HEK293T (cell line): ENCODE results near the gene RPGRIP1L.
"Not testable (repeated sequence)": the region's sequence is repeated elsewhere in the genome, so short reads cannot be mapped to it uniquely, and the experiment has no call there.

ENCODE experiments used
- CTCF ChIA-PET: fragments of 350-600 bp; formaldehyde crosslinking; extraction: SDS; loops from one replicate; lab custom pipeline; 2021; ENCODE audit warnings: antibody characterized with exemption, inconsistent platforms; lab: Yijun Ruan, JAX
- POLR2A ChIA-PET: fragments of 350-600 bp; formaldehyde crosslinking; extraction: SDS; loops from one replicate; lab custom pipeline; 2020; ENCODE audit warnings: antibody characterized with exemption, inconsistent platforms; lab: Yijun Ruan, JAX
- DNase-seq: peaks from one replicate; pipeline ENCODE4 v3.0.0; 2012; ENCODE audit warnings: mixed read lengths; ENCODE audit errors: extremely low spot score
- ARNT ChIP-seq: fragments of 450-650 bp; IDR thresholded peaks from 2 replicates; pipeline ENCODE4 v1.6.1; 2017; ENCODE audit warnings: mild to moderate bottlenecking
- BHLHE40 ChIP-seq: fragments of 450-650 bp; IDR thresholded peaks from 2 replicates; pipeline ENCODE4 v1.6.1; 2016; ENCODE audit warnings: mild to moderate bottlenecking, moderate library complexity, borderline replicate concordance
- CTBP1 ChIP-seq: fragments of 450-650 bp; IDR thresholded peaks from 2 replicates; pipeline ENCODE4 v1.6.1; 2016; ENCODE audit warnings: borderline replicate concordance
- ELF4 ChIP-seq: fragments of 450-650 bp; IDR thresholded peaks from 2 replicates; pipeline ENCODE4 v1.6.1; 2017; ENCODE audit warnings: antibody characterized with exemption
- FOXA1 ChIP-seq: fragments of 450-650 bp; IDR thresholded peaks from 2 replicates; pipeline ENCODE4 v1.6.1; 2016; ENCODE audit warnings: mild to moderate bottlenecking
- FOXK2 ChIP-seq: fragments of 450-650 bp; IDR thresholded peaks from 2 replicates; pipeline ENCODE4 v1.6.1; 2016; ENCODE audit warnings: mild to moderate bottlenecking
- FOXM1 ChIP-seq: fragments of 450-650 bp; IDR thresholded peaks from 2 replicates; pipeline ENCODE4 v1.6.1; 2017; ENCODE audit warnings: mild to moderate bottlenecking, borderline replicate concordance
- HDGF ChIP-seq: fragments of 450-650 bp; IDR thresholded peaks from 2 replicates; pipeline ENCODE4 v1.6.1; 2017; ENCODE audit warnings: antibody characterized with exemption, borderline replicate concordance
- L3MBTL2 ChIP-seq: fragments of 450-650 bp; conservative IDR thresholded peaks from 2 replicates; pipeline ENCODE4 v1.6.1; 2016; ENCODE audit warnings: mild to moderate bottlenecking
- LEF1 ChIP-seq: fragments of 450-650 bp; IDR thresholded peaks from 2 replicates; pipeline ENCODE4 v1.6.1; 2017; ENCODE audit warnings: mild to moderate bottlenecking, borderline replicate concordance
- NFRKB ChIP-seq: fragments of 450-650 bp; IDR thresholded peaks from 2 replicates; pipeline ENCODE4 v1.6.1; 2016; ENCODE audit warnings: mild to moderate bottlenecking, moderate library complexity
- SP1 ChIP-seq: fragments of 450-650 bp; IDR thresholded peaks from 2 replicates; pipeline ENCODE4 v1.6.1; 2017
- SUZ12 ChIP-seq: fragments of 450-650 bp; IDR thresholded peaks from 2 replicates; pipeline ENCODE4 v1.6.1; 2016; ENCODE audit warnings: mild to moderate bottlenecking
- TARDBP ChIP-seq: fragments of 450-650 bp; IDR thresholded peaks from 2 replicates; pipeline ENCODE4 v1.6.1; 2016
- ZNF384 ChIP-seq: fragments of 450-650 bp; IDR thresholded peaks from 2 replicates; pipeline ENCODE4 v1.6.1; 2016
- TF ChIP-seq, protein P1 (sequence below): fragments of 450-650 bp; IDR thresholded peaks from 2 replicates; pipeline ENCODE4 v1.6.1; 2016

Gene RPGRIP1L

DNA sequence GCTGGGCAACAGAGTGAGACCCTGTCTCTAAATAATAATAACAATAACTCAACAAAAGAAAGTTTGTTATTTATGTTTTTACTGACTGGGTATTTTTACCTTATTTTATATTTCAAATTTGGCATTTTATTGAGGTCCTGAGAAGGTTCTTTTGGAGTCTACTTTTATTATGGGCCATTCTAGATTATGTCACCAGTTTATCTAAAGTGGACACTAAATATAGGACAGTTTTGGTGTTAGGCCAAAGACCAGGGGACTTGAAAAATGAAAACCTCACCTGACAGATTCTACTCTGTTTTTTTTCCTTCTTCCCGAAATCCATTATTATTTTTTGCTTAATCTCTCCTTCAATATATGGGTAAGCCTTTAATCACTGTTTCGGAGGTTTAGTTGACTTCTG lies 8.4 kb upstream of the RPGRIP1L start:
- TF ChIP-seq LEF1 (no peak), ARNT (no peak), ZNF384 (no peak)
- POLR2A ChIA-PET: no interaction called here
- no peak for DNase-seq
- CTCF ChIA-PET: no interaction called here

DNA sequence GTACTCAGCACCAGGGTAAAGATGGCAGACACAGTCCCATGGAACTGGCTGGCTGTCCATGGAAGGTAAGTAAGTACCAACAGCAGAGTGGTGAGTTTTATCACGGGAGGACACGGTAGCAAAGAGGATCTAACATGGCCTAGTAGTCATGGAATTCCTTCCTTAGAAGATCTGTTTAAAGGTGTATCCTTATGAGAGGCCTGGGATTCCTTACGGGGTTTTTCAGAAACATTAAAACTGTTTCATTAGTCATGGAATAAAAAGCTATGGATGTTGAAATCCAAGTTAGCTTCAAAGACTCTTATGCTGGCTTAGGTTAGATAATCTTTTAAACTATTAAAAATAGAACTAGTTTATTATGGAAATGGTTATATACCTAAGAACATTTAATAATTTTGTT lies 7.7 kb upstream of the RPGRIP1L start:
- TF ChIP-seq, protein P1, sequence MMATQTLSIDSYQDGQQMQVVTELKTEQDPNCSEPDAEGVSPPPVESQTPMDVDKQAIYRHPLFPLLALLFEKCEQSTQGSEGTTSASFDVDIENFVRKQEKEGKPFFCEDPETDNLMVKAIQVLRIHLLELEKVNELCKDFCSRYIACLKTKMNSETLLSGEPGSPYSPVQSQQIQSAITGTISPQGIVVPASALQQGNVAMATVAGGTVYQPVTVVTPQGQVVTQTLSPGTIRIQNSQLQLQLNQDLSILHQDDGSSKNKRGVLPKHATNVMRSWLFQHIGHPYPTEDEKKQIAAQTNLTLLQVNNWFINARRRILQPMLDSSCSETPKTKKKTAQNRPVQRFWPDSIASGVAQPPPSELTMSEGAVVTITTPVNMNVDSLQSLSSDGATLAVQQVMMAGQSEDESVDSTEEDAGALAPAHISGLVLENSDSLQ: no peak
- no peak for TF ChIP-seq FOXM1
- TF ChIP-seq ELF4: no peak
- TF ChIP-seq HDGF: no peak
- TF ChIP-seq FOXK2: no peak
- no peak for TF ChIP-seq ARNT
- TF ChIP-seq ZNF384: no peak
- TF ChIP-seq LEF1: no peak
- no peak for TF ChIP-seq TARDBP
- TF ChIP-seq L3MBTL2: no peak
- TF ChIP-seq SP1: no peak
- no peak for TF ChIP-seq FOXA1
- TF ChIP-seq SUZ12: no peak
- no peak for TF ChIP-seq BHLHE40
- TF ChIP-seq CTBP1: no peak
- TF ChIP-seq NFRKB: no peak
- ChIA-PET POLR2A (no interaction called here), CTCF (no interaction called here)
- no peak for DNase-seq

DNA sequence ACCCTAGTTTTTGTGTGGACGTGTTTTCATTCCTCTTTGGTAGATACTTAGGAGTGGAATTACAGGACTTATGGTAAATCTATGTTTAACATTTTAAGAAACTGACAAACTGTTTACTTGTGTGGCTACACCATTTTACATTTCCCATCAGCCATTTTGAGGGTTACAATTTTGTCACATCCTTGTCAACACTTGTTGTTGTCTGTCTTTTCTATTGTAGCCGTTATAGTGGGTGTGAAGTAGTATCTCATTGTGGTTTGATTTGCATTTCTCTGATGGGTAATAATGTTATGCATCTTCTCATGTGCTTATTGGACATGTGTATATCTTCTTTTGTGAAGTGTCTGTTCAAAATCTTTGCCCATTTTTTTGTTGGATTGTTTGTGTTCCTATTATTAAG lies 4.8 kb upstream of the RPGRIP1L start:
- ChIA-PET CTCF (no interaction called here), POLR2A (no interaction called here)
- no peak for DNase-seq
- TF ChIP-seq ELF4 (no peak), NFRKB (no peak), TARDBP (no peak), SP1 (no peak), SUZ12 (no peak), FOXA1 (no peak), FOXM1 (no peak), CTBP1 (no peak), L3MBTL2 (no peak), ARNT (no peak), HDGF (no peak), FOXK2 (no peak), ZNF384 (no peak), BHLHE40 (no peak), LEF1 (no peak)
- TF ChIP-seq, protein P1: no peak

DNA sequence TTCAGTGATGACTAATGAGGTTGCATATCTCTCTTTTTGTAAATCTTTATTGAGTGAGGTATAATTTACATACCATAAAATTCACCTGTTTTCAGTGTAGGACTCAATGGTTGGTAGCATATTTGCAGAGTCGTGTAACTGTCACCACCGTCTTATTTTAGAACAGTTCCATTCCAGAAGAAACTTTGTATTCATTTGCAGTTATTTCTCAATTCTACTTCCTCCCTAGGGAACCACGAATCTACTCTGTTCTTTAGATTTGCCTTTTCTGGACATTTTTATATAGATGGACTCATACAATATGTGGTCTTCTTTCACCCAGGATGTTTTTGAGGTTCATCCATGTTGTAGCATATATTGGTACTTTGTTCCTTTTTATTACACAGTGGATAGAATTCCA lies 4.0 kb upstream of the RPGRIP1L start:
- POLR2A ChIA-PET: no interaction called here
- CTCF ChIA-PET: no interaction called here
- no peak for TF ChIP-seq LEF1
- no peak for TF ChIP-seq HDGF
- TF ChIP-seq L3MBTL2: no peak
- no peak for TF ChIP-seq CTBP1
- TF ChIP-seq ARNT: no peak
- no peak for TF ChIP-seq TARDBP
- no peak for DNase-seq

DNA sequence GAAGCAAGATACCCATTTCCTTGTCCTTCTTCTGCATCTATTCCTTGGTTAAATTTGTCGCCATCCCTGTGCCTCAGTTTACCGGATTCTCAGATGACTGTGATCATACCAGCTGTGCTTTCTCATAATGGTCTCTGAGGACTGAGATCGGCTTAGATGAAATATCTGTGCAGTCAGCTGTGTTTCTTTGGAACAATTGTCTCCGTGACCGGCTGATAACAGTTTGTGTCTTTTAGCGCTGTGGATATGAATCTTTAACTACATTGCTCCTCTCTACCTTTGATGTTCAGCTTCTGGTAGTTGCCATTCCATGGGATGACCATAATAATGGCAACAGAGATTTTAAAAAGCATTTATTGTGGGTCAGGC lies 770 bp upstream of the RPGRIP1L start:
- DNase-seq: no peak
- no peak for TF ChIP-seq L3MBTL2
- TF ChIP-seq NFRKB: no peak
- TF ChIP-seq LEF1: no peak
- POLR2A ChIA-PET: interaction anchor here (0.9 to 1.2 kb wide), 4 partner anchors 11 to 74 kb away, joined by 3 to 4 read pairs (median 3); no protein-coding TSS in a partner anchor
- CTCF ChIA-PET: interaction anchor here (1.6 kb wide), 1 partner anchor 39 kb away, joined by 3 read pairs; no protein-coding TSS in a partner anchor

DNA sequence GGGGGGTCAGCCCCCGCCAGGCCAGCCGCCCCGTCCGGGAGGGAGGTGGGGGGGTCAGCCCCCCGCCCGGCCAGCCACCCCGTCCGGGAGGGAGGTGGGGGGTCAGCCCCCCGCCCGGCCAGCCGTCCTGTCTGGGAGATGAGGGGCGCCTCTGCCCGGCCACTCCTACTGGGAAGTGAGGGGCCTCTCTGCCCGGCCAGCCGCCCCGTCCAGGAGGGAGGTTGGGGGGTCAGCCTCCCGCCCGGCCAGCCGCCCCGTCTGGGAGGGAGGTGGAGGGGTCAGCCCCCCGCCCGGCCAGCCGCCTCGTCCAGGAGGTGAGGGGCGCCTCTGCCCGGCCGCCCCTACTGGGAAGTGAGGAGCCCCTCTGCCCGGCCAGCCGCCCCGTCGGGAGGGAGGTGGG lies 5.4 kb downstream of the RPGRIP1L start:
- DNase-seq, POLR2A ChIA-PET, CTCF ChIA-PET: not testable (repeated sequence)

DNA sequence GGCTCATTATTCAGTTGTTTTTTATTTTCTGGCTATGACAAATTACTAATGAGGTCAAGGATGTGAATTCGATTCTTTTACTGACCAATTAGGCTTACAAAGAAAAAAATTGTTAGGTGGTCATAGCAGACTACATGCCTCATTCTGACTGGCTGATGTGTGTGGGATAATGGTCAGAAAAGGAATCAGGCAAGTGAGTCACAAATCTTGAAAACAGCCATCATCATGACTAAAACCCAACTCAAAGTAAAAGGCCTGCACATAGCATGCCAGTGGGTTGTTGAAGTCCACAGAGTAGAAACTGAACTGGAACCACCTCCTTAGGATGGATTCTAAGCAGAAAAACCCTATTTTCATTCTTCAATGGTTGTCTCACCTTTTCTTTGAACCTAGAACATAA lies 8.6 kb downstream of the RPGRIP1L start:
- ChIA-PET CTCF (no interaction called here), POLR2A (no interaction called here)
- TF ChIP-seq ZNF384 (no peak), FOXK2 (no peak), LEF1 (no peak), NFRKB (no peak), ARNT (no peak), TARDBP (no peak)
- no peak for DNase-seq

DNA sequence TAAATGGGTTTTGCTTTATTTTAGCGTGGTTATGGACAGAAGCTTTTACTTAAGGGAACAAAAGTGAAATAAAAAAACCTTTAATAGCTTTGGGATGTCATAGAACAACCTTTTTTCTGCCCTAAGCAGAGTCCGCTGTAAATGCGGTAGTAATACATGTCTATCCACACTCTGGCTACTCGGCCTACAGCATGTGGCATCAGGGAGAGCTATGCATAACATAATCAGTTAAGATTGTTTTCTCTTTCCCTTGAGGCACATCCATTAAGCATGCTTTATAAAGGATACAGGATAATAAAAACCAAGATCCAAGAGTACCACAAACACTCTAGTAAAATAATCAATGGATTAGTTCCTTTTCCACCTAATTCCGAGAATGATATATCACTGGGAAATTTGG lies 10.3 kb downstream of the RPGRIP1L start:
- DNase-seq: no peak
- POLR2A ChIA-PET: no interaction called here
- CTCF ChIA-PET: no interaction called here
- no peak for TF ChIP-seq BHLHE40
- TF ChIP-seq FOXK2: no peak
- TF ChIP-seq FOXM1: no peak
- TF ChIP-seq FOXA1: no peak
- TF ChIP-seq LEF1: no peak
- TF ChIP-seq NFRKB: no peak
- TF ChIP-seq L3MBTL2: no peak
- TF ChIP-seq SUZ12: no peak
- TF ChIP-seq, protein P1: no peak
- TF ChIP-seq ELF4: no peak
- TF ChIP-seq TARDBP: no peak
- no peak for TF ChIP-seq SP1
- TF ChIP-seq HDGF: no peak
- no peak for TF ChIP-seq ZNF384
- no peak for TF ChIP-seq CTBP1
- no peak for TF ChIP-seq ARNT
